ENCODE results near the gene SOX13.

The SOX13 gene

GRCh38 chr1:204171751-204172178 is 98.8 kb downstream of the SOX13 start:
- Histone ChIP-seq H4K20me1 (no peaks in the 10 kb centered on the region), H3K36me3 (peaks cover 6% of the 10 kb centered on the region; the same call in 1 of the 2 replicates), H3K27ac (no peak overlapping the region), H3K9me3 (peaks cover 38% of the 10 kb centered on the region), H3K9ac (no peak overlapping the region), H3K4me1 (peaks cover 13% of the 10 kb centered on the region), H3K4me3 (no peak overlapping the region), H3K4me2 (no peak overlapping the region), H3K27me3 (no peaks in the 10 kb centered on the region)
- no peak for TF ChIP-seq Cebpa-rat (IDR thresholded peaks at IDR 0.05)

- no peak for TF ChIP-seq Cebpa-rat (IDR thresholded peaks at IDR 0.05)
- Histone ChIP-seq H3K27ac (no peak overlapping the region), H3K27me3 (no peaks in the 10 kb centered on the region), H3K36me3 (peaks cover 6% of the 10 kb centered on the region; the same call in 1 of the 2 replicates), H3K4me3 (no peak overlapping the region), H3K9ac (no peak overlapping the region), H3K4me1 (peaks cover 21% of the 10 kb centered on the region), H4K20me1 (no peaks in the 10 kb centered on the region), H3K9me3 (peaks cover 38% of the 10 kb centered on the region), H3K4me2 (no peak overlapping the region)
Measured at GRCh38 chr1:204172404-204173029, 99.6 kb downstream of the SOX13 start.

- no peaks in the 10 kb centered on the region for H4K20me1 ChIP-seq
- no peak overlapping the region for H3K9ac ChIP-seq
- H3K27ac ChIP-seq, result no peak overlapping the region
- no peaks in the 10 kb centered on the region for H3K36me3 ChIP-seq
- H3K27me3 ChIP-seq, result no peaks in the 10 kb centered on the region
- no peak overlapping the region for H3K4me3 ChIP-seq
- H3K4me1 ChIP-seq, result peaks cover 45% of the 10 kb centered on the region
- H3K4me2 ChIP-seq, result no peak overlapping the region
- TF ChIP-seq Cebpa-rat (IDR thresholded peaks at IDR 0.05), result no peak
- H3K9me3 ChIP-seq, result peaks cover 20% of the 10 kb centered on the region
Measured at GRCh38 chr1:204174958-204175357, 102.0 kb downstream of the SOX13 start.

GRCh38 chr1:204176049-204176448 is 103.1 kb downstream of the SOX13 start:
- Histone ChIP-seq H4K20me1 (no peaks in the 10 kb centered on the region), H3K4me2 (peak overlapping the region; percentile 77), H3K9ac (no peak overlapping the region), H3K9me3 (peaks cover 10% of the 10 kb centered on the region), H3K27me3 (no peaks in the 10 kb centered on the region), H3K27ac (no peak overlapping the region), H3K4me1 (peaks cover 52% of the 10 kb centered on the region), H3K36me3 (no peaks in the 10 kb centered on the region), H3K4me3 (no peak overlapping the region)
- TF ChIP-seq Cebpa-rat (IDR thresholded peaks at IDR 0.05), result no peak

GRCh38 chr1:204177133-204177532 is 104.2 kb downstream of the SOX13 start:
- Histone ChIP-seq H3K4me1 (peaks cover 59% of the 10 kb centered on the region), H3K9me3 (no peaks in the 10 kb centered on the region), H3K9ac (no peak overlapping the region), H3K4me3 (no peak overlapping the region), H3K36me3 (no peaks in the 10 kb centered on the region), H3K27ac (peak overlapping the region; percentile 16; the same call in 1 of the 2 replicates), H4K20me1 (no peaks in the 10 kb centered on the region), H3K4me2 (peak overlapping the region; percentile 77), H3K27me3 (no peaks in the 10 kb centered on the region)
- no peak for TF ChIP-seq Cebpa-rat (IDR thresholded peaks at IDR 0.05)
